HG03135 (cell line): ENCODE measurements around the gene NAPA.
"Not testable (repeated sequence)": the region's sequence is repeated elsewhere in the genome, so short reads cannot be mapped to it uniquely, and the experiment has no call there.

Experiments used
- ATAC-seq: cut with Tn5 transposase; IDR thresholded peaks from one replicate; pipeline ENCODE4 v1.9.1; 2021; ENCODE audit warnings: mild to moderate bottlenecking, moderate library complexity; ENCODE audit not compliant: unreplicated experiment

Gene NAPA

GRCh38 chr19:47487551-47488515 lies 27.0 kb downstream of the NAPA start:
- ATAC-seq: no peak

- no peak for ATAC-seq
Observed at GRCh38 chr19:47486900-47487299, 28.0 kb downstream of the NAPA start.

GRCh38 chr19:47486220-47486619 lies 28.6 kb downstream of the NAPA start:
- not testable (repeated sequence) for ATAC-seq

GRCh38 chr19:47485210-47485609 lies 29.7 kb downstream of the NAPA start:
- ATAC-seq: no peak

GRCh38 chr19:47483800-47484690 lies 30.8 kb downstream of the NAPA start, which contains the start of gene KPTN:
Gene KPTN (minus strand): TSS chr19:47484219. CDS start chr19:47484160, 59 bp downstream.
- ATAC-seq: peak; percentile 64

- no peak for ATAC-seq
Observed at GRCh38 chr19:47483200-47483599, 31.7 kb downstream of the NAPA start.

GRCh38 chr19:47481460-47482052 lies 33.3 kb downstream of the NAPA start:
- no peak for ATAC-seq

- no peak for ATAC-seq
Observed at GRCh38 chr19:47480658-47481057, 34.2 kb downstream of the NAPA start.

- ATAC-seq: no peak
Observed at GRCh38 chr19:47479701-47480503, 35.0 kb downstream of the NAPA start.

- ATAC-seq: no peak
Observed at GRCh38 chr19:47476438-47476972, 38.4 kb downstream of the NAPA start.

- ATAC-seq: no peak
Observed at GRCh38 chr19:47475465-47475864, 39.4 kb downstream of the NAPA start.

GRCh38 chr19:47473336-47473735 lies 41.5 kb downstream of the NAPA start:
- no peak for ATAC-seq

- no peak for ATAC-seq
Observed at GRCh38 chr19:47471733-47472457, 43.0 kb downstream of the NAPA start, which contains the start of gene SLC8A2. Gene SLC8A2 (minus strand): TSS chr19:47471893. CDS start chr19:47466403, 5,490 bp downstream.

GRCh38 chr19:47471381-47471732 lies 43.5 kb downstream of the NAPA start:
- no peak for ATAC-seq

GRCh38 chr19:47470447-47471195 lies 44.2 kb downstream of the NAPA start:
- no peak for ATAC-seq

- no peak for ATAC-seq
Observed at GRCh38 chr19:47469719-47470118, 45.1 kb downstream of the NAPA start.

- ATAC-seq: no peak
Observed at GRCh38 chr19:47469363-47469700, 45.5 kb downstream of the NAPA start.

- ATAC-seq: no peak
Observed at GRCh38 chr19:47467914-47468313, 46.9 kb downstream of the NAPA start.

GRCh38 chr19:47465957-47466356 lies 48.9 kb downstream of the NAPA start:
- ATAC-seq: no peak
